Cardiac fibroblast (primary cell): ENCODE data around the gene SHANK3.

Source experiments
- DNase-seq, 2 donors: peaks; one replicate each; pipeline versions ENCODE4 v3.0.0 to v3.0.0-alpha.2; 2010; ENCODE audit warnings: low read depth in 2 of 2
- H3K4me3 ChIP-seq, 2 donors: replicated peaks in 1 of 2; 1 replicate in 1 of 2; 2 replicates in 1 of 2; pipeline ENCODE4 v1.5.1; 2011; ENCODE audit warnings: low read depth in 2 of 2, low read length in 2 of 2, mild to moderate bottlenecking in 2 of 2, moderate library complexity in 1 of 2
- CTCF ChIP-seq: IDR thresholded peaks from one replicate; pipeline ENCODE4 v1.5.1; 2011; ENCODE audit warnings: low read depth, mild to moderate bottlenecking, low read length, inconsistent platforms

Gene SHANK3

GRCh38 chr22:50704510-50705218 lies 32.0 kb downstream of the SHANK3 start:
- no peak for DNase-seq
- no peak for TF ChIP-seq CTCF
- no peak overlapping the region for H3K4me3 ChIP-seq

GRCh38 chr22:50705219-50705691 lies 32.6 kb downstream of the SHANK3 start:
- DNase-seq = peak; percentile 17 to 70
- no peak for TF ChIP-seq CTCF
- no peak overlapping the region for H3K4me3 ChIP-seq

GRCh38 chr22:50705851-50706351 lies 33.3 kb downstream of the SHANK3 start:
- no peak for TF ChIP-seq CTCF
- DNase-seq = no peak
- H3K4me3 ChIP-seq = no peak overlapping the region

GRCh38 chr22:50706481-50707125 lies 34.0 kb downstream of the SHANK3 start:
- no peak for TF ChIP-seq CTCF
- no peak for DNase-seq
- no peak overlapping the region for H3K4me3 ChIP-seq

- no peak for DNase-seq
- no peak for TF ChIP-seq CTCF
- no peak overlapping the region for H3K4me3 ChIP-seq
These were observed 35.9 kb downstream of the SHANK3 start for GRCh38 chr22:50708474-50708873.

- no peak for DNase-seq
- no peak for TF ChIP-seq CTCF
These were observed 36.4 kb downstream of the SHANK3 start for GRCh38 chr22:50708996-50709395.

More at GRCh38 chr22:50708996-50709395, 36.4 kb downstream of the SHANK3 start:
- H3K4me3 ChIP-seq = no peak overlapping the region
